Liver (tissue), 9 donors: ENCODE data around the gene THRB. TPM values are rescaled to one million over a fixed set of nuclear protein-coding genes. Genes with fewer than 3 reads are reported as not detected.

ENCODE experiments used
- DNase-seq: peaks from one replicate; pipeline ENCODE4 v3.0.0-alpha.2; 2017; ENCODE audit warnings: low spot score
- H3K27ac ChIP-seq, 2 donors: one replicate each; pipeline ENCODE4 v1.7.0; 2013; ENCODE audit warnings: inconsistent platforms in 2 of 2, low read length in 2 of 2, control low read depth in 1 of 2, low read depth in 1 of 2, mild to moderate bottlenecking in 1 of 2
- H3K27me3 ChIP-seq, 4 donors: one replicate each; pipeline versions ENCODE4 v1.6.1 to v1.7.0; 2013; ENCODE audit warnings: low read length in 3 of 4, inconsistent platforms in 1 of 4, mild to moderate bottlenecking in 1 of 4, moderate library complexity in 1 of 4; ENCODE audit not compliant: control insufficient read depth in 4 of 4, insufficient read depth in 4 of 4
- H3K36me3 ChIP-seq, 4 donors: one replicate each; pipeline versions ENCODE4 v1.6.1 to v1.7.0; 2013; ENCODE audit warnings: low read length in 3 of 4, mild to moderate bottlenecking in 3 of 4, low read depth in 1 of 4, moderate library complexity in 1 of 4; ENCODE audit not compliant: control insufficient read depth in 4 of 4, insufficient read depth in 3 of 4
- H3K4me1 ChIP-seq, 4 donors: one replicate each; pipeline versions ENCODE4 v1.6.1 to v1.7.0; 2013; ENCODE audit warnings: low read length in 3 of 4, mild to moderate bottlenecking in 3 of 4, moderate library complexity in 1 of 4; ENCODE audit not compliant: control insufficient read depth in 4 of 4, insufficient read depth in 4 of 4
- H3K4me3 ChIP-seq, 3 donors: one replicate each; pipeline versions ENCODE4 v1.6.1 to v1.7.0; 2013; ENCODE audit warnings: low read length in 3 of 3, control low read depth in 1 of 3, low read depth in 1 of 3, mild to moderate bottlenecking in 1 of 3
- H3K9ac ChIP-seq, 2 donors: one replicate each; pipeline ENCODE4 v1.7.0; 2013; ENCODE audit warnings: low read length in 2 of 2, mild to moderate bottlenecking in 2 of 2, moderate library complexity in 2 of 2, control low read depth in 1 of 2, low read depth in 1 of 2
- H3K9me3 ChIP-seq, 4 donors: one replicate each; pipeline versions ENCODE4 v1.6.1 to v1.7.0; 2013; ENCODE audit warnings: low read length in 3 of 4; ENCODE audit not compliant: control insufficient read depth in 4 of 4
- EGR1 ChIP-seq, 2 donors: IDR thresholded peaks; 2 replicates each; pipeline ENCODE4 v1.6.1; 2016 to 2018; ENCODE audit warnings: antibody characterized with exemption in 2 of 2, low read depth in 2 of 2
- FOXA1 ChIP-seq: IDR thresholded peaks from 2 replicates; pipeline ENCODE4 v1.6.1; 2016; ENCODE audit warnings: antibody characterized with exemption
- FOXA2 ChIP-seq: IDR thresholded peaks from 2 replicates; pipeline ENCODE4 v1.6.1; 2016; ENCODE audit warnings: antibody characterized with exemption
- GABPA ChIP-seq, 2 donors: IDR thresholded peaks in 1 of 2; conservative IDR thresholded peaks in 1 of 2; 2 replicates each; pipeline ENCODE4 v1.6.1; 2016; ENCODE audit warnings: antibody characterized with exemption in 2 of 2, mild to moderate bottlenecking in 1 of 2, moderate library complexity in 1 of 2
- HNF4A ChIP-seq, 2 donors: conservative IDR thresholded peaks; 2 replicates each; pipeline ENCODE4 v1.6.1; 2016; ENCODE audit warnings: antibody characterized with exemption in 2 of 2, mild to moderate bottlenecking in 2 of 2
- HNF4G ChIP-seq: IDR thresholded peaks from 2 replicates; pipeline ENCODE4 v1.6.1; 2016; ENCODE audit warnings: antibody characterized with exemption
- JUND ChIP-seq, 2 donors: IDR thresholded peaks; 2 replicates each; pipeline ENCODE4 v1.6.1; 2016; ENCODE audit warnings: antibody characterized with exemption in 2 of 2
- NR2F2 ChIP-seq: IDR thresholded peaks from 2 replicates; pipeline ENCODE4 v1.6.1; 2016; ENCODE audit warnings: antibody characterized with exemption
- RAD21 ChIP-seq, 2 donors: IDR thresholded peaks; 2 replicates each; pipeline ENCODE4 v1.6.1; 2016; ENCODE audit warnings: antibody characterized with exemption in 2 of 2, mild to moderate bottlenecking in 2 of 2
- RXRA ChIP-seq, 2 donors: IDR thresholded peaks; 2 replicates each; pipeline ENCODE4 v1.6.1; 2017 to 2018; ENCODE audit warnings: antibody characterized with exemption in 2 of 2, mild to moderate bottlenecking in 1 of 2
- SP1 ChIP-seq: IDR thresholded peaks from 2 replicates; pipeline ENCODE4 v1.6.1; 2018; ENCODE audit warnings: antibody characterized with exemption, mild to moderate bottlenecking
- TAF1 ChIP-seq: conservative IDR thresholded peaks from 2 replicates; pipeline ENCODE4 v1.6.1; 2016; ENCODE audit warnings: antibody characterized with exemption, mild to moderate bottlenecking
- YY1 ChIP-seq: IDR thresholded peaks from 2 replicates; pipeline ENCODE4 v1.6.1; 2016; ENCODE audit warnings: antibody characterized with exemption, mild to moderate bottlenecking
- WGBS: extraction: QIAGEN DNeasy Blood & Tissue Kit; methylation state at CpG from one replicate; pipeline ENCODE4 v1.1.7; 2013; 5-methylcytosine and 5-hydroxymethylcytosine counted together
- polyA plus RNA-seq, 2 donors: library from polyadenylated mRNA; stranded (reverse) in 1 of 2; unstranded in 1 of 2; fragments of 200-250 nt in 1 of 2; fragments of >200 nt in 1 of 2; fragmentation: Nextera tagmentation in 1 of 2; extraction: Ambion mirVana in 1 of 2; gene quantifications; one replicate each; pipeline versions ENCODE4 v1.2.1 to v1.2.3, GENCODE V29; 2013 to 2015
- total RNA-seq, 2 donors: library from RNA; depleted of rRNA; stranded (reverse); fragments of >200 nt; gene quantifications; one replicate each; pipeline ENCODE4 v1.2.3, GENCODE V29; 2014
- TF ChIP-seq, protein P1 (sequence below): IDR thresholded peaks from 2 replicates; pipeline ENCODE4 v1.6.1; 2016; ENCODE audit warnings: antibody characterized with exemption
- TF ChIP-seq, protein P2 (sequence below): IDR thresholded peaks from 2 replicates; pipeline ENCODE4 v1.6.1; 2016; ENCODE audit warnings: antibody characterized with exemption, mild to moderate bottlenecking
- TF ChIP-seq, protein P3 (sequence below): fragments of 150-350 bp; IDR thresholded peaks from 2 replicates; pipeline ENCODE4 v1.5.1; 2017; ENCODE audit warnings: improper control_type of control experiment, low read depth, low read length; ENCODE audit not compliant: missing input control
- TF ChIP-seq, protein P4 (sequence below): IDR thresholded peaks from 2 replicates; pipeline ENCODE4 v1.6.1; 2016; ENCODE audit warnings: antibody characterized with exemption
- TF ChIP-seq, protein P5 (sequence below): IDR thresholded peaks from 2 replicates; pipeline ENCODE4 v1.6.1; 2016; ENCODE audit warnings: antibody characterized with exemption
- donor health status: healthy.
- donor health status: healthy.
- donor health status: healthy.
- donor health status: healthy.
- donor health status: healthy.

Gene THRB
- total and polyA plus RNA-seq, 4 donors: 5.9 to 23.9 (median 9.3) TPM

DNA sequence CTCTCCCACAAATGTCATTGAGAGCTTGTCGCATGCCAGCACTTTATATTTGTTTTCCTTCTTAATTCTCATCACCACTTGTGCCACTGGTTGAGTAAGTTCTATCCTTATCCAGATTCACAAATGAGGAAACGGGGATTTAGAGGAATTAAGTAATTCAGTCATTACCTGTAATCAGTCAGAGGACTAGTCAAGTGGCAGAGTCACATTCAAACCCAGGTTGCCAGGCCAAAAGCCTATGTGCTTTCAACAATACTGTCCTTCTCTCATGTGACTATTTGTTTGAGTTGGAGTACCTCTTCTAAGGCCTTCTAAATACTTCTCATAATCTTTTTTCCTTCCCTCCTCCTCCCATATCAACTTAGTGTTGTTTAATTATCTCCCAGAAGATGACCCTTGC, 76.9 kb downstream of the THRB start:
- H3K9ac ChIP-seq: no peak overlapping the region
- peaks cover 2 to 37% (median 17%) of the 10 kb centered on the region in 4 donors for H3K4me1 ChIP-seq
- 47% methylated on average over 2 of the region's 2 CpGs for WGBS
- H3K9me3 ChIP-seq: no peaks in the 10 kb centered on the region
- no peak for DNase-seq
- H3K36me3 ChIP-seq: no peaks in the 10 kb centered on the region
- H3K4me3 ChIP-seq: no peak overlapping the region
- TF ChIP-seq HNF4G: no peak
- TF ChIP-seq GABPA (IDR thresholded peaks at IDR 0.05 in 1 of 2, conservative IDR thresholded peaks at IDR 0.05 in 1 of 2): no peak
- H3K27me3 ChIP-seq: no peaks in the 10 kb centered on the region
- no peak overlapping the region for H3K27ac ChIP-seq

DNA sequence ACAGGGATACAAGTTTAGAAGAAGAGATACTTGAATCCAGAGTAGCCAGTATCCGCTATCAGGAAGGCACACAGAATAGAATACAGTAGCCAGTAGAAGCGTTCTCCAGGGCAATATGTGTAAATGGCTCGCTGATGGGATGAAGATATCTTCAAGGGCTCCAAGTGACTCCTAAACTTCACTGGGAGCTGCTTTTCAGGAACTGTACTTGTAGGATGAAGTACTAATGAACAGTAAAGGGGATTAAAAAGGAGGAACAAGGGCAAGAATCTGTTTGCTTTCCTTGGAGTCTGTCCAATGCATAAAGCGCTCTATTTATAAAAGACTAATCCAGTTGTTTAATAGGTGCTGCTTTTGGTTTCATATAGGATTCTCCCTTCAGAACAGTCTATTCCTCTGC, 78.4 kb downstream of the THRB start:
- Histone ChIP-seq H3K27me3 (no peaks in the 10 kb centered on the region), H3K4me3 (no peak overlapping the region), H3K36me3 (no peaks in the 10 kb centered on the region), H3K4me1 (peaks cover 2 to 45% (median 23%) of the 10 kb centered on the region in 4 donors), H3K27ac (no peak overlapping the region), H3K9me3 (no peaks in the 10 kb centered on the region), H3K9ac (no peak overlapping the region)
- TF ChIP-seq FOXA2 (no peak), RAD21 (IDR thresholded peaks at IDR 0.05) (no peak), EGR1 (IDR thresholded peaks at IDR 0.05; ENCODE audit: low read depth in 2 of 2) (no peak), TAF1 (no peak), HNF4G (no peak), RXRA (IDR thresholded peaks at IDR 0.05) (no peak), GABPA (IDR thresholded peaks at IDR 0.05 in 1 of 2, conservative IDR thresholded peaks at IDR 0.05 in 1 of 2) (no peak), JUND (IDR thresholded peaks at IDR 0.05) (no peak), SP1 (no peak), FOXA1 (no peak), HNF4A (conservative IDR thresholded peaks at IDR 0.05) (no peak), YY1 (no peak), NR2F2 (no peak)
- TF ChIP-seq, protein P1, sequence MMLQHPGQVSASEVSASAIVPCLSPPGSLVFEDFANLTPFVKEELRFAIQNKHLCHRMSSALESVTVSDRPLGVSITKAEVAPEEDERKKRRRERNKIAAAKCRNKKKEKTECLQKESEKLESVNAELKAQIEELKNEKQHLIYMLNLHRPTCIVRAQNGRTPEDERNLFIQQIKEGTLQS: no peak
- TF ChIP-seq, protein P2, sequence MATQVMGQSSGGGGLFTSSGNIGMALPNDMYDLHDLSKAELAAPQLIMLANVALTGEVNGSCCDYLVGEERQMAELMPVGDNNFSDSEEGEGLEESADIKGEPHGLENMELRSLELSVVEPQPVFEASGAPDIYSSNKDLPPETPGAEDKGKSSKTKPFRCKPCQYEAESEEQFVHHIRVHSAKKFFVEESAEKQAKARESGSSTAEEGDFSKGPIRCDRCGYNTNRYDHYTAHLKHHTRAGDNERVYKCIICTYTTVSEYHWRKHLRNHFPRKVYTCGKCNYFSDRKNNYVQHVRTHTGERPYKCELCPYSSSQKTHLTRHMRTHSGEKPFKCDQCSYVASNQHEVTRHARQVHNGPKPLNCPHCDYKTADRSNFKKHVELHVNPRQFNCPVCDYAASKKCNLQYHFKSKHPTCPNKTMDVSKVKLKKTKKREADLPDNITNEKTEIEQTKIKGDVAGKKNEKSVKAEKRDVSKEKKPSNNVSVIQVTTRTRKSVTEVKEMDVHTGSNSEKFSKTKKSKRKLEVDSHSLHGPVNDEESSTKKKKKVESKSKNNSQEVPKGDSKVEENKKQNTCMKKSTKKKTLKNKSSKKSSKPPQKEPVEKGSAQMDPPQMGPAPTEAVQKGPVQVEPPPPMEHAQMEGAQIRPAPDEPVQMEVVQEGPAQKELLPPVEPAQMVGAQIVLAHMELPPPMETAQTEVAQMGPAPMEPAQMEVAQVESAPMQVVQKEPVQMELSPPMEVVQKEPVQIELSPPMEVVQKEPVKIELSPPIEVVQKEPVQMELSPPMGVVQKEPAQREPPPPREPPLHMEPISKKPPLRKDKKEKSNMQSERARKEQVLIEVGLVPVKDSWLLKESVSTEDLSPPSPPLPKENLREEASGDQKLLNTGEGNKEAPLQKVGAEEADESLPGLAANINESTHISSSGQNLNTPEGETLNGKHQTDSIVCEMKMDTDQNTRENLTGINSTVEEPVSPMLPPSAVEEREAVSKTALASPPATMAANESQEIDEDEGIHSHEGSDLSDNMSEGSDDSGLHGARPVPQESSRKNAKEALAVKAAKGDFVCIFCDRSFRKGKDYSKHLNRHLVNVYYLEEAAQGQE: no peak
- TF ChIP-seq, protein P3, sequence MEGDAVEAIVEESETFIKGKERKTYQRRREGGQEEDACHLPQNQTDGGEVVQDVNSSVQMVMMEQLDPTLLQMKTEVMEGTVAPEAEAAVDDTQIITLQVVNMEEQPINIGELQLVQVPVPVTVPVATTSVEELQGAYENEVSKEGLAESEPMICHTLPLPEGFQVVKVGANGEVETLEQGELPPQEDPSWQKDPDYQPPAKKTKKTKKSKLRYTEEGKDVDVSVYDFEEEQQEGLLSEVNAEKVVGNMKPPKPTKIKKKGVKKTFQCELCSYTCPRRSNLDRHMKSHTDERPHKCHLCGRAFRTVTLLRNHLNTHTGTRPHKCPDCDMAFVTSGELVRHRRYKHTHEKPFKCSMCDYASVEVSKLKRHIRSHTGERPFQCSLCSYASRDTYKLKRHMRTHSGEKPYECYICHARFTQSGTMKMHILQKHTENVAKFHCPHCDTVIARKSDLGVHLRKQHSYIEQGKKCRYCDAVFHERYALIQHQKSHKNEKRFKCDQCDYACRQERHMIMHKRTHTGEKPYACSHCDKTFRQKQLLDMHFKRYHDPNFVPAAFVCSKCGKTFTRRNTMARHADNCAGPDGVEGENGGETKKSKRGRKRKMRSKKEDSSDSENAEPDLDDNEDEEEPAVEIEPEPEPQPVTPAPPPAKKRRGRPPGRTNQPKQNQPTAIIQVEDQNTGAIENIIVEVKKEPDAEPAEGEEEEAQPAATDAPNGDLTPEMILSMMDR: no peak
- TF ChIP-seq, protein P4, sequence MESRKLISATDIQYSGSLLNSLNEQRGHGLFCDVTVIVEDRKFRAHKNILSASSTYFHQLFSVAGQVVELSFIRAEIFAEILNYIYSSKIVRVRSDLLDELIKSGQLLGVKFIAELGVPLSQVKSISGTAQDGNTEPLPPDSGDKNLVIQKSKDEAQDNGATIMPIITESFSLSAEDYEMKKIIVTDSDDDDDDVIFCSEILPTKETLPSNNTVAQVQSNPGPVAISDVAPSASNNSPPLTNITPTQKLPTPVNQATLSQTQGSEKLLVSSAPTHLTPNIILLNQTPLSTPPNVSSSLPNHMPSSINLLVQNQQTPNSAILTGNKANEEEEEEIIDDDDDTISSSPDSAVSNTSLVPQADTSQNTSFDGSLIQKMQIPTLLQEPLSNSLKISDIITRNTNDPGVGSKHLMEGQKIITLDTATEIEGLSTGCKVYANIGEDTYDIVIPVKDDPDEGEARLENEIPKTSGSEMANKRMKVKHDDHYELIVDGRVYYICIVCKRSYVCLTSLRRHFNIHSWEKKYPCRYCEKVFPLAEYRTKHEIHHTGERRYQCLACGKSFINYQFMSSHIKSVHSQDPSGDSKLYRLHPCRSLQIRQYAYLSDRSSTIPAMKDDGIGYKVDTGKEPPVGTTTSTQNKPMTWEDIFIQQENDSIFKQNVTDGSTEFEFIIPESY: no peak
- TF ChIP-seq, protein P5, sequence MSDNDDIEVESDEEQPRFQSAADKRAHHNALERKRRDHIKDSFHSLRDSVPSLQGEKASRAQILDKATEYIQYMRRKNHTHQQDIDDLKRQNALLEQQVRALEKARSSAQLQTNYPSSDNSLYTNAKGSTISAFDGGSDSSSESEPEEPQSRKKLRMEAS: no peak
- DNase-seq: no peak
- 77% methylated on average over 4 of the region's 4 CpGs for WGBS
